ENCODE results near the gene DMKN. TPM values are rescaled to one million over a fixed set of nuclear protein-coding genes. Genes with fewer than 3 reads are reported as not detected.

Gene DMKN
- total RNA-seq, 1 donor from 2014 or later: not detected

- intact Hi-C loops (cut with micrococcal nuclease): loop anchor here (1.0 kb wide), 1 partner anchor 116 kb away; no protein-coding TSS in a partner anchor
Observed at GRCh38 chr19:35468637-35469036, 44.8 kb downstream of the DMKN start.

- intact Hi-C loops (cut with micrococcal nuclease): no loop called here
Observed at GRCh38 chr19:35466259-35466658, 47.2 kb downstream of the DMKN start.

GRCh38 chr19:35462956-35463355 lies 50.5 kb downstream of the DMKN start:
- intact Hi-C loops (cut with micrococcal nuclease): loop anchor here (1.0 to 2.0 kb wide), 2 partner anchors 12 to 116 kb away; partner anchors contain the start of gene FFAR1

DNA sequence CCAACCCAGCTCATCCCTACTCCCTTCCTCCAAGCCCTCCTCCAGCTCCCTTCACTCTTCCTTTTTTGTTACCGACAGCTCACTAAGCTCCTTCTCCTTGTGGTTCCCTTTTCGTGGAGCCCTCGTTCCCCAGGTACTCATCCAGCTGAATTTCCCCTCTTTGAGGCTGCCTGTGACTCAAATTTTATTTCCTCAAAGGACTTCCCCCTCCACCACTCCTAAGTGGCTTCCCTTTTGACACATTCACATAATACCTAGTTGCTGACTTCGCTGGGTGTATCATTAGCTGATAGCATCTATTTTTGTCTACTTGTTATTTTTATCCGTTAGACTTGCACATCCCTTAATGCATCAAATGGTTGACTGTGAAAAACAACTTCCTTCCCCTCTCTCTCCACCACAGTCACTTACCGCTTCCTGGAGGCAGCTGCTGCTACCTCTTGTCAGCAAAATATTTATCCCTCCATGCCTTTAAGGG lies 50.9 kb downstream of the DMKN start:
- intact Hi-C loops (cut with micrococcal nuclease): loop anchor here (1.0 to 2.0 kb wide), 2 partner anchors 11 to 116 kb away; partner anchors contain the start of gene FFAR1

DNA sequence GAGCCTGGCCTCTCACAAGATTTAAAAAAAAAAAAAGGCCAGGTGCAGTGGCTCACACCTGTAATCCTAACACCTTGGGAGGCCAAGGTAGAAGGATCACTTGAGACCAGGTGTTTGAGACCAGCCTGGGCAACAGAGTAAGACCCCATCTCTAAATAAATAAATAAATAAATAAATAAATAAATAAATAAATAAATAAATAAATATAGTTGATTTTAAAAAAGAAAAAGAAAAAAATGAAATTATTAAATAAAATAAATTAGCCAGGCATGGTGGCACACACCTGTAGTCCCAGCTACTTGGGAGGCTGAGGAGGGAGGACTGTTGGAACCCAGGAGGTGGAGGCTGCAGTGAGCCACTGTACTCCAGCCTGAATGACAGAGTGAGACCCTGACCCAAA lies 51.7 kb downstream of the DMKN start:
- intact Hi-C loops (cut with micrococcal nuclease): loop anchor here (1.0 to 2.0 kb wide), 2 partner anchors 10 to 115 kb away; partner anchors contain the start of gene FFAR1

DNA sequence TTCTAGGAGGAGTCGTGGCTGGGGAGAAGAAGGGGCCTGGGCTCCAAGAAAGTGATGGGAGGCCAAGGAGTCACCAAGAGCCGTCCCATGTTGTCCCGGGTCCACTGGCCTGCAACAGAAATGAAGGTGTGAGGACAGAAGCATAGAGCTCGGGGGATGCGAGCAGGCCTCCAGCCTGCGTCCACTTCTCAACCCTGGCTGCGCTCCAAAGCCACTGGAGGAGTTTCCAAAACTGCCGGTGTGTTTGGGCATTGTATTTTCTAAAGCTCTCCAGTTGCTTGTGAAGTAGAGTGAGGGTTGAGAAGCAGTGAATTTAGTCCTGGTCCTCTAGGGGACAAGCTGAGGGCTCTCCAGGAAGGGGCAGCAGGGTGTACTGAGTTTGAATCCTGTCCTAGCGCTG lies 52.4 kb downstream of the DMKN start:
- intact Hi-C loops (cut with micrococcal nuclease): no loop called here

DNA sequence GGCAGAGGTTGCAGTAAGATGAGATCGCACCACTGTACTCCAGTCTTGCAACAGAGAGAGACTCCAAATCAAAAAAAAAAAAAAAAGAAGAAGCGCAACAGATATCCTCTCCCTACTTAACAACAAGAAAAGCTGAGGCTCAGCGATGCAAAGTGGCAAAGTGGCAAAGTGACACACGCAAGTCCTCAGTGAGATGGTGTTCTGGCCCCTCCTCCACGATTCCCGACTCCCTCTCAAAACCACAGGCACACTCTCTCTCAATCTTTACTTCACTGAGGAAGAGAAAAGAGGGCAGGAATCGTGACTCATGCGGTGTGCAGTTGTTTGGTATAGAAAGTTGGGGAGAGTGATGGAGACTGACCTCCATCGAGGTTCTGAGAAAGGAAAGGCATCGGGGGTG lies 52.8 kb downstream of the DMKN start:
- intact Hi-C loops (cut with micrococcal nuclease): no loop called here

- intact Hi-C loops (cut with micrococcal nuclease): no loop called here
Observed at GRCh38 chr19:35459414-35460082, 53.9 kb downstream of the DMKN start.

DNA sequence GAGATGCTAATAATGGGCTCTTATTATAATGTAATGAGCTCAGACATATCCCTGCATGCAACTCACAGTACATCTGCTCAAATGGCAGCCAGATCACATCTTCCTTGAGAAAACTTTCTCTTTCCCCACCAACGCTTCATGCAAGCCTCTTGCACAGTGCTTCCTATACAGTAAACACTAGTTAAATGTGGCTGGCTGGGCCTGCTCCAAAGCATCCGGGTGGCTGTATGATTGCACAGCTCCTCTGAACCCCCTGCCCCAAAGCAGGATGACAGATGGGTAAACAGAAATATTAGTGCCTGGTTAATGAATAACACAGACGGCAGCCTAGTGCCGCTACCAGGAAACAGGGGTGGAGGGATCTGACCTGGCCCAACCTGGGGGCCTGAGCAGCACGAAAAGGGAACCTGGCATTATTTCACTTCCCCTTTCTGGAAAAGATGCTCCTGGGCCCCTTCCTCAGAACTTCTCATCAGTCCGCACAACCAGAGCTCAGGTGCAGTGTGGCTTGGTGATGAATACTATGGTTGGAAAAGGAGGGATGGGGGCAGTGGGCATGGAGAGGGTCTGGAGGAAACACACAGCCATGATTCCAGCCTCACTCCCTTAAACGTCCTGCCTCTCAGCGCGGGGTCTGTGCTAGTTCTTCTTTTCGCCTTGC lies 54.6 kb downstream of the DMKN start:
- intact Hi-C loops (cut with micrococcal nuclease): no loop called here

- intact Hi-C loops (cut with micrococcal nuclease): no loop called here
Observed at GRCh38 chr19:35458192-35458591, 55.3 kb downstream of the DMKN start.

GRCh38 chr19:35457173-35457572 lies 56.3 kb downstream of the DMKN start:
- intact Hi-C loops (cut with micrococcal nuclease): no loop called here

DNA sequence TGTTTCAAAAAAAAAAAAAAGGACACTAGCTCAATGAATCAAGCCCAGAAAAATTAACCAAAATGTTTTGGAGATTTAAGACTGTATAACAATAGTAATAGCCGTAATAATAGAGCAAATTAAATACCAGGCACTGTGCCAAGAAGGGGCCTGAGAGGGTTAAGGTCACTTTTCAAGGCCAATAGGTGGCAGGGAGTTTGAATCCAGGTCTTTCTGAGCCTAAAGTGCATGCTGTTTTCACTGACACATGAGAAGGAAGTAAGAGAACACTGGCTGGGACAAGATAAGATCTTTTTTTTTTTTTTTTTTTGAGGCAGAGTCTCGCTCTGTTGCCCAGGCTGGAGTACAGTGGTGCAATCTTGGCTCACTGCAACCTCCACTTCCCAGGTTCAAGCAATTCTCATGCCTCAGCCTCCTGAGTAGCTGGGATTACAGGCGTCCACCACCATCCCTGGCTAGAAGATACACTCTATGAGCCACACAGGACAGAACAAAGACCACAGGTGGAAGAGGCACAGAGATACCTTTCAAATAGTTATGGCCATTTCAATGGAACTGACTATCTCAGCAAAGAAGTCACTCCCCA lies 57.7 kb downstream of the DMKN start:
- intact Hi-C loops (cut with micrococcal nuclease): no loop called here

GRCh38 chr19:35454663-35455062 lies 58.8 kb downstream of the DMKN start:
- intact Hi-C loops (cut with micrococcal nuclease): no loop called here

DNA sequence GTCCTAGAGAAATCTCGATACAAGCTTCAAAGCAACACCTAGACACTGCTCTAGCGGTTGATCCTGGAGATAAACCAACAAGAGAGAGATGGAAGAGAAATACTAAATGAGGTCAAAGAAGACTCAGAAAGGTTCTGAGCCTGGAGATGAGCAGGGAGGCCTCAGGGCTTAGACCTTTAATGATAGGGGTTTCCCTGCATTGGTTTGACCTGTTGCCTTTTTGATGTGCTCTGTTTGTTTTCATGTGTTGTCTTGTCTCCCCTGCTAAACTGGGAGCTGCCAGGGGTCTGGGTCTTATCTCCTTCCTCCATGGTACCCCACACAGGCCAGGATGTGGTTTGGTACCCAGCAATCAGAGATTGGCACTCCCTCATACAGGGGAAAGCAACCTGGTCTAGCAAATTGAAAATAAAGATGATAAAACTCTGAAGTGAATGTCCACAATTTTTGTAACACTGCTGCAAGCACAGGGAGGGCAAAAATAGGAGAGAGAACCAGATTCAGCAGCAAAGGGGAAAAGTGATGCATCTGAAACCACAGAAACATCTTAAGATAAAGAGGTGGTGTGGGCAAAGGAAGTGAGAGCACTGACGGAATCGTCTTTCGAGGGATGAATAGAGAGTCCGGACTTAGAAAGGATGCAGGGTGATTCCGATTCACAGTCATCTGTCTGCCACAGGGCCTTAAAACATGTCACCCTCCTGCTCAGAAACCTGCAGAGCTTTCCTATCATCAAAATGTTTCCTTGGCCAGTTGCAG lies 61.9 kb downstream of the DMKN start:
- intact Hi-C loops (cut with micrococcal nuclease): loop anchor here (1.0 kb wide), 1 partner anchor 11 kb away; no protein-coding TSS in a partner anchor

GRCh38 chr19:35449359-35450043 lies 63.9 kb downstream of the DMKN start:
- intact Hi-C loops (cut with micrococcal nuclease): no loop called here

GRCh38 chr19:35447606-35448469 lies 65.6 kb downstream of the DMKN start, which contains the start of gene FFAR2:
TSS of gene FFAR2 (plus strand) at chr19:35448257. CDS start at chr19:35449715, 1,458 bp downstream.
- intact Hi-C loops (cut with micrococcal nuclease): no loop called here

Measured in T-helper 2 cell treated with Interferon-gamma antibody and Interleukin-4, amounts not matched to agents 100 ng/mL and 5 ng/mL, for 36 hours (primary cell).